NCI-H2171 (cell line): ENCODE measurements around the gene COL23A1.

Experiments
- DNase-seq: peaks from one replicate; lab custom pipeline; 2025; lab: John Stamatoyannopoulos, UW

Gene COL23A1

GRCh38 chr5:178301641-178302040 lies 288.6 kb downstream of the COL23A1 start:
- no peak for DNase-seq

- DNase-seq, result no peak
These were observed 291.8 kb downstream of the COL23A1 start for GRCh38 chr5:178298283-178298807.

GRCh38 chr5:178297751-178298150 lies 292.4 kb downstream of the COL23A1 start:
- DNase-seq, result no peak

GRCh38 chr5:178296066-178296465 lies 294.1 kb downstream of the COL23A1 start:
- DNase-seq, result no peak

GRCh38 chr5:178295589-178295988 lies 294.6 kb downstream of the COL23A1 start:
- DNase-seq, result no peak

GRCh38 chr5:178293815-178294214 lies 296.4 kb downstream of the COL23A1 start:
- no peak for DNase-seq

- DNase-seq, result no peak
These were observed 296.8 kb downstream of the COL23A1 start for GRCh38 chr5:178293400-178293799.

GRCh38 chr5:178292826-178293205 lies 297.4 kb downstream of the COL23A1 start:
- DNase-seq, result no peak

- DNase-seq, result no peak
These were observed 298.0 kb downstream of the COL23A1 start for GRCh38 chr5:178291969-178292825.

GRCh38 chr5:178291161-178291561 lies 299.0 kb downstream of the COL23A1 start:
- DNase-seq, result no peak

- DNase-seq, result no peak
These were observed 299.8 kb downstream of the COL23A1 start for GRCh38 chr5:178290376-178290775.

- no peak for DNase-seq
These were observed 300.8 kb downstream of the COL23A1 start for GRCh38 chr5:178289438-178289837.

GRCh38 chr5:178288401-178289368 lies 301.5 kb downstream of the COL23A1 start:
- DNase-seq, result peak; percentile 6

GRCh38 chr5:178287791-178288105 lies 302.4 kb downstream of the COL23A1 start:
- DNase-seq, result no peak

GRCh38 chr5:178287091-178287790 lies 303.0 kb downstream of the COL23A1 start:
- no peak for DNase-seq

- no peak for DNase-seq
These were observed 303.7 kb downstream of the COL23A1 start for GRCh38 chr5:178286226-178287090.

- no peak for DNase-seq
These were observed 304.6 kb downstream of the COL23A1 start for GRCh38 chr5:178285399-178286225.

GRCh38 chr5:178284996-178285395 lies 305.2 kb downstream of the COL23A1 start:
- no peak for DNase-seq

- no peak for DNase-seq
These were observed 306.0 kb downstream of the COL23A1 start for GRCh38 chr5:178284093-178284675.

- no peak for DNase-seq
These were observed 306.7 kb downstream of the COL23A1 start for GRCh38 chr5:178283520-178283919.
